GM12878 (cell line): ENCODE data around the gene MAST2. TPM values are rescaled to one million over a fixed set of nuclear protein-coding genes. Genes with fewer than 3 reads are reported as not detected.

Experiments
- ATAC-seq: fragments of 200-7000 bp; cut with Tn5 transposase; 3 replicates; pipeline ENCODE4 v1.9.1; 2020; ENCODE audit warnings: mild to moderate bottlenecking, moderate library complexity
- BruUV-seq: library from RNA; stranded (reverse); fragments of 400-500 nt; replicated peaks from 2 replicates; lab custom pipeline; 2021; lab: Mats Ljungman, UMichigan
- CTCF ChIA-PET: fragments of 300-600 bp; sonication (Branson Sonifier 250); formaldehyde crosslinking; extraction: SDS; loops from one replicate; lab custom pipeline; 2021; ENCODE audit warnings: inconsistent platforms; lab: Yijun Ruan, JAX
- POLR2A ChIA-PET: fragments of 350-600 bp; formaldehyde crosslinking; extraction: SDS; loops from one replicate; lab custom pipeline; 2021; ENCODE audit warnings: inconsistent platforms; lab: Charles Lee
- RAD21 ChIA-PET: fragments of 300-600 bp; sonication (Branson Sonifier 250); formaldehyde crosslinking; loops from one replicate; lab custom pipeline; 2023; ENCODE audit warnings: antibody characterized with exemption; ENCODE audit not compliant: unreplicated experiment; lab: Charles Lee
- SMC1A ChIA-PET: fragments of 300-600 bp; sonication (Branson Sonifier 250); formaldehyde crosslinking; loops from one replicate; lab custom pipeline; 2023; ENCODE audit not compliant: unreplicated experiment, uncharacterized antibody; lab: Charles Lee
- DNase-seq: peaks from one replicate; pipeline ENCODE4 v3.0.0-alpha.2; 2011; ENCODE audit warnings: low read depth, low spot score
- FAIRE-seq: peaks from 3 replicates; lab custom pipeline; 2011; peaks lifted over from hg19 to GRCh38; lab: Jason Lieb, UNC
- H2AFZ ChIP-seq: 2 replicates; pipeline ENCODE4 v1.6.0; 2011; ENCODE audit warnings: low read depth, low read length, control low read depth; ENCODE audit not compliant: control insufficient read depth
- H3K27ac ChIP-seq: 2 replicates; pipeline ENCODE4 v1.5.1; 2011; ENCODE audit warnings: control low read depth; ENCODE audit not compliant: control insufficient read depth, insufficient read depth
- H3K27me3 ChIP-seq, 2 experiments: replicated peaks in 1 of 2; 2 replicates each; pipeline versions ENCODE4 v1.6.0 to v1.6.1; 2011; ENCODE audit warnings: low read length in 1 of 2; ENCODE audit not compliant: control insufficient read depth in 2 of 2, insufficient read depth in 2 of 2
- H3K36me3 ChIP-seq, 2 experiments: 2 replicates each; pipeline ENCODE4 v1.5.1; 2011; ENCODE audit warnings: low read length in 1 of 2; ENCODE audit not compliant: control insufficient read depth in 2 of 2, insufficient read depth in 2 of 2
- H3K4me1 ChIP-seq: 2 replicates; pipeline ENCODE4 v1.6.1; 2011; ENCODE audit warnings: mild to moderate bottlenecking, low read length, moderate library complexity, mixed read lengths; ENCODE audit not compliant: control insufficient read depth, insufficient read depth
- H3K4me2 ChIP-seq: 2 replicates; pipeline ENCODE4 v1.6.0; 2011; ENCODE audit warnings: control low read depth; ENCODE audit not compliant: control insufficient read depth, insufficient read depth
- H3K4me3 ChIP-seq: fragments of 200-600 bp; sonication (generic); 2 replicates; pipeline ENCODE4 v1.5.1; 2016
- H3K79me2 ChIP-seq: 2 replicates; pipeline ENCODE4 v1.6.0; 2011; ENCODE audit warnings: low read length; ENCODE audit not compliant: control insufficient read depth, insufficient read depth
- H3K9ac ChIP-seq: 2 replicates; pipeline ENCODE4 v1.8.0; 2011; ENCODE audit warnings: low read length, control low read depth, mixed read lengths; ENCODE audit not compliant: control insufficient read depth, insufficient read depth
- H3K9me3 ChIP-seq: replicated peaks from 3 replicates; pipeline ENCODE4 v1.5.1; 2011; ENCODE audit warnings: mild to moderate bottlenecking, low read length; ENCODE audit not compliant: control insufficient read depth, insufficient read depth
- H4K20me1 ChIP-seq: 2 replicates; pipeline ENCODE4 v1.6.0; 2011; ENCODE audit not compliant: control insufficient read depth, insufficient read depth
- BCL3 ChIP-seq: IDR thresholded peaks from 2 replicates; pipeline ENCODE4 v1.6.1; 2011; ENCODE audit warnings: borderline replicate concordance, low read depth, mild to moderate bottlenecking, moderate library complexity, low read length; ENCODE audit not compliant: insufficient read depth, poor library complexity, severe bottlenecking
- CHD2 ChIP-seq: IDR thresholded peaks from 2 replicates; pipeline ENCODE4 v1.6.1; 2011; ENCODE audit warnings: low read depth, low read length, improper control_type of control experiment, borderline replicate concordance
- CTCF ChIP-seq, 3 experiments: IDR thresholded peaks in 2 of 3; conservative IDR thresholded peaks in 1 of 3; 2 replicates each; pipeline ENCODE4 v1.5.1; 2011; ENCODE audit warnings: low read depth in 3 of 3, low read length in 3 of 3, mild to moderate bottlenecking in 3 of 3, control low read depth in 2 of 3, moderate library complexity in 2 of 3, inconsistent platforms in 1 of 3, mixed read lengths in 1 of 3; ENCODE audit not compliant: control insufficient read depth in 2 of 3, insufficient read depth in 1 of 3; ENCODE audit errors: extremely low read depth in 1 of 3
- FOS ChIP-seq: IDR thresholded peaks from 3 replicates; pipeline ENCODE4 v1.6.1; 2011; ENCODE audit warnings: borderline replicate concordance; ENCODE audit not compliant: insufficient read length; ENCODE audit errors: extremely low read depth
- FOXM1 ChIP-seq: IDR thresholded peaks from 2 replicates; pipeline ENCODE4 v1.6.1; 2012; ENCODE audit warnings: low read depth, mild to moderate bottlenecking, inconsistent platforms, low read length, moderate library complexity
- JUND ChIP-seq: IDR thresholded peaks from 2 replicates; pipeline ENCODE4 v1.6.1; 2012; ENCODE audit warnings: low read depth, mild to moderate bottlenecking, low read length, improper control_type of control experiment, moderate library complexity
- SP1 ChIP-seq: IDR thresholded peaks from one replicate; pipeline ENCODE4 v1.6.1; 2011; ENCODE audit warnings: low read depth, low read length
- SUPT20H ChIP-seq: IDR thresholded peaks from 2 replicates; pipeline ENCODE4 v1.6.1; 2011; ENCODE audit warnings: low read depth, mild to moderate bottlenecking, low read length, moderate library complexity, borderline replicate concordance; ENCODE audit not compliant: control insufficient read depth
- TCF3 ChIP-seq: IDR thresholded peaks from 2 replicates; pipeline ENCODE4 v1.6.1; 2012; ENCODE audit warnings: low read depth, mild to moderate bottlenecking, low read length, borderline replicate concordance; ENCODE audit not compliant: insufficient read depth
- ZNF384 ChIP-seq: IDR thresholded peaks from 2 replicates; pipeline ENCODE4 v1.6.1; 2012; ENCODE audit warnings: low read depth, mild to moderate bottlenecking, low read length, improper control_type of control experiment, borderline replicate concordance
- WGBS: methylation state at CpG from one replicate; pipeline ENCODE4 v1.1.6; 2016; ENCODE audit warnings: low lambda C conversion rate; ENCODE audit not compliant: insufficient replicate concordance, insufficient coverage; ENCODE audit errors: missing lambda C conversion rate; 5-methylcytosine and 5-hydroxymethylcytosine counted together
- in situ Hi-C: fragments of 300-500 bp; cut with MboI; formaldehyde crosslinking; loops from 9 replicates; pipeline ENCODE4 v1.14.3; 2018; ENCODE audit warnings: mixed read lengths
- intact Hi-C: fragments of 100-400 bp; cut with micrococcal nuclease; formaldehyde crosslinking; loops from one replicate; pipeline ENCODE4 v1.14.2; 2022; ENCODE audit not compliant: unreplicated experiment
- polyA plus RNA-seq, 11 experiments: library from polyadenylated mRNA; depleted of rRNA in 4 of 11; unstranded in 6 of 11; stranded (reverse) in 5 of 11; fragments of >200 nt; fragmentation: Nextera tagmentation in 4 of 11; fragmentation: Illumina TruSeq in 1 of 11; extraction: Ambion mirVana in 4 of 11; extraction: Trizol in 1 of 11; gene quantifications; 1 replicate in 1 of 11; 2 replicates in 10 of 11; pipeline versions ENCODE4 v1.2.1 to v1.2.3, GENCODE V29; 2011 to 2016; ENCODE audit warnings: inconsistent platforms in 2 of 11, missing spikeins in 2 of 11, low read depth in 1 of 11
- total RNA-seq, 4 experiments: library from RNA; depleted of rRNA in 3 of 4; stranded (reverse); fragments of >200 nt in 3 of 4; fragmentation: Illumina TruSeq in 1 of 4; extraction: Trizol in 1 of 4; gene quantifications; 2 replicates each; pipeline versions ENCODE4 v1.2.1 to v1.2.3, GENCODE V29; 2013 to 2021
- TF ChIP-seq, protein P1 (sequence below): IDR thresholded peaks from 2 replicates; pipeline ENCODE4 v1.6.1; 2012; ENCODE audit warnings: mild to moderate bottlenecking, low read depth, low read length
- TF ChIP-seq, protein P2 (sequence below): IDR thresholded peaks from 2 replicates; pipeline ENCODE4 v1.6.1; 2011; ENCODE audit warnings: borderline replicate concordance, low read depth, mild to moderate bottlenecking, moderate library complexity, mixed read lengths, low read length; ENCODE audit not compliant: insufficient read depth; ENCODE audit errors: extremely low read length

Gene MAST2
- total and polyA plus RNA-seq, 10 of the 15 experiments (the other 5 are each of a cell fraction or from before 2014, with no cell fraction given), result 1.0 to 28.7 (median 13.8) TPM

GRCh38 chr1:46039571-46040052 lies 236.2 kb downstream of the MAST2 start:
- 100% methylated on average over 4 of the region's 4 CpGs for WGBS
- ATAC-seq (no peak), DNase-seq (no peak), FAIRE-seq (no peak)
- Histone ChIP-seq H2AFZ (no peak overlapping the region), H3K27me3 (no peaks in the 10 kb centered on the region), H3K9me3 (no peaks in the 10 kb centered on the region), H3K36me3 (peaks cover 3 to 7% of the 10 kb centered on the region in 2 experiments; a peak in 3 of 4 replicates), H3K79me2 (no peaks in the 10 kb centered on the region), H3K9ac (no peak overlapping the region), H3K4me3 (no peak overlapping the region), H3K27ac (no peak overlapping the region), H3K4me2 (no peak overlapping the region), H4K20me1 (no peaks in the 10 kb centered on the region), H3K4me1 (peaks cover 35% of the 10 kb centered on the region)
- POLR2A ChIA-PET, result interaction anchor here (1.0 kb wide), 1 partner anchor 184 kb away, joined by 3 read pairs; no protein-coding TSS in a partner anchor
- in situ Hi-C loops, result loop anchor here (5.0 kb wide), 2 partner anchors 138 to 188 kb away; partner anchors contain the start of genes P3R3URF and TSPAN1
- CTCF ChIA-PET, result interaction anchor here (0.7 to 13.2 kb wide), 5 partner anchors 108 to 205 kb away, joined by 3 to 293 read pairs (median 3); partner anchors contain the start of genes P3R3URF and TSPAN1
- RAD21 ChIA-PET, result interaction anchor here (0.6 to 2.7 kb wide), 6 partner anchors 93 to 1299 kb away, joined by 3 to 9 read pairs (median 4); partner anchors contain the start of genes P3R3URF and PIK3R3
- SMC1A ChIA-PET, result interaction anchor here (1.0 to 8.0 kb wide), 6 partner anchors 45 to 185 kb away, joined by 4 to 52 read pairs (median 31); partner anchors contain the start of genes P3R3URF, PIK3R3 and TSPAN1
- intact Hi-C loops, result no loop called here
- no TSS peak for BruUV-seq
- no peak for TF ChIP-seq SUPT20H
- no peak for TF ChIP-seq SP1
- TF ChIP-seq, protein P1, sequence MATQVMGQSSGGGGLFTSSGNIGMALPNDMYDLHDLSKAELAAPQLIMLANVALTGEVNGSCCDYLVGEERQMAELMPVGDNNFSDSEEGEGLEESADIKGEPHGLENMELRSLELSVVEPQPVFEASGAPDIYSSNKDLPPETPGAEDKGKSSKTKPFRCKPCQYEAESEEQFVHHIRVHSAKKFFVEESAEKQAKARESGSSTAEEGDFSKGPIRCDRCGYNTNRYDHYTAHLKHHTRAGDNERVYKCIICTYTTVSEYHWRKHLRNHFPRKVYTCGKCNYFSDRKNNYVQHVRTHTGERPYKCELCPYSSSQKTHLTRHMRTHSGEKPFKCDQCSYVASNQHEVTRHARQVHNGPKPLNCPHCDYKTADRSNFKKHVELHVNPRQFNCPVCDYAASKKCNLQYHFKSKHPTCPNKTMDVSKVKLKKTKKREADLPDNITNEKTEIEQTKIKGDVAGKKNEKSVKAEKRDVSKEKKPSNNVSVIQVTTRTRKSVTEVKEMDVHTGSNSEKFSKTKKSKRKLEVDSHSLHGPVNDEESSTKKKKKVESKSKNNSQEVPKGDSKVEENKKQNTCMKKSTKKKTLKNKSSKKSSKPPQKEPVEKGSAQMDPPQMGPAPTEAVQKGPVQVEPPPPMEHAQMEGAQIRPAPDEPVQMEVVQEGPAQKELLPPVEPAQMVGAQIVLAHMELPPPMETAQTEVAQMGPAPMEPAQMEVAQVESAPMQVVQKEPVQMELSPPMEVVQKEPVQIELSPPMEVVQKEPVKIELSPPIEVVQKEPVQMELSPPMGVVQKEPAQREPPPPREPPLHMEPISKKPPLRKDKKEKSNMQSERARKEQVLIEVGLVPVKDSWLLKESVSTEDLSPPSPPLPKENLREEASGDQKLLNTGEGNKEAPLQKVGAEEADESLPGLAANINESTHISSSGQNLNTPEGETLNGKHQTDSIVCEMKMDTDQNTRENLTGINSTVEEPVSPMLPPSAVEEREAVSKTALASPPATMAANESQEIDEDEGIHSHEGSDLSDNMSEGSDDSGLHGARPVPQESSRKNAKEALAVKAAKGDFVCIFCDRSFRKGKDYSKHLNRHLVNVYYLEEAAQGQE, result no peak
- TF ChIP-seq, protein P2, sequence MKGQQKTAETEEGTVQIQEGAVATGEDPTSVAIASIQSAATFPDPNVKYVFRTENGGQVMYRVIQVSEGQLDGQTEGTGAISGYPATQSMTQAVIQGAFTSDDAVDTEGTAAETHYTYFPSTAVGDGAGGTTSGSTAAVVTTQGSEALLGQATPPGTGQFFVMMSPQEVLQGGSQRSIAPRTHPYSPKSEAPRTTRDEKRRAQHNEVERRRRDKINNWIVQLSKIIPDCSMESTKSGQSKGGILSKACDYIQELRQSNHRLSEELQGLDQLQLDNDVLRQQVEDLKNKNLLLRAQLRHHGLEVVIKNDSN, result no peak
- TF ChIP-seq ZNF384, result no peak
- no peak for TF ChIP-seq FOS
- no peak for TF ChIP-seq FOXM1
- TF ChIP-seq CTCF (IDR thresholded peaks at IDR 0.05 in 2 of 3, conservative IDR thresholded peaks at IDR 0.05 in 1 of 3; ENCODE audit: control insufficient read depth in 2 of 3, extremely low read depth in 1 of 3, insufficient read depth in 1 of 3, low read depth in 3 of 3, low read length in 3 of 3), result no peak
- TF ChIP-seq JUND, result no peak
- TF ChIP-seq BCL3, result no peak
- no peak for TF ChIP-seq CHD2
- TF ChIP-seq TCF3, result no peak
